Measurements from ENCODE around the gene PRTFDC1. TPM values are rescaled to one million over a fixed set of nuclear protein-coding genes. Genes with fewer than 3 reads are reported as not detected.
A peak's percentile ranks its signal among the peaks of the same experiment; 100 is the strongest.

The PRTFDC1 gene
- total and polyA plus RNA-seq, 2 of the 8 experiments (the other 6 are each of a cell fraction or from before 2014, with no cell fraction given), result 5.9 to 6.6 TPM

GRCh38 chr10:24929056-24929544 lies 23.3 kb downstream of the PRTFDC1 start:
- Histone ChIP-seq H3K9me3 (ENCODE audit: insufficient read depth in 2 of 2, low read depth in 1 of 2, low read length in 1 of 2) (no peaks in the 10 kb centered on the region), H3K18ac (ENCODE audit: extremely low read depth, low read length) (no peak overlapping the region), H2BK5ac (ENCODE audit: low read depth, low read length) (no peak overlapping the region), H3K4ac (replicated peaks; ENCODE audit: insufficient read length, low read depth, low read length) (no peak overlapping the region), H4K20me1 (replicated peaks in 1 of 2; ENCODE audit: control insufficient read depth in 1 of 2, insufficient read depth in 2 of 2, low read length in 2 of 2) (no peaks in the 10 kb centered on the region), H3K36me3 (ENCODE audit: control insufficient read depth in 2 of 4, insufficient read depth in 4 of 4, low read length in 3 of 4) (no peaks in the 10 kb centered on the region), H3K27ac (ENCODE audit: low read depth, low read length) (no peak overlapping the region), H2BK12ac (ENCODE audit: low read depth, low read length) (no peak overlapping the region), H3K4me3 (ENCODE audit: extremely low read depth in 1 of 4, insufficient read depth in 2 of 4, low read depth in 3 of 4, low read length in 4 of 4) (no peak overlapping the region), H2BK20ac (ENCODE audit: low read length) (no peak overlapping the region), H3K79me2 (ENCODE audit: control insufficient read depth in 1 of 2, insufficient read depth in 2 of 2, low read length in 2 of 2) (no peaks in the 10 kb centered on the region), H3K4me2 (ENCODE audit: insufficient read depth in 1 of 2, low read depth in 2 of 2, low read length in 2 of 2) (no peak overlapping the region), H3K79me1 (ENCODE audit: low read depth, low read length) (no peaks in the 10 kb centered on the region), H3K23me2 (ENCODE audit: low read depth, low read length) (no peaks in the 10 kb centered on the region; the same call in 1 of the 2 replicates), H2AFZ (ENCODE audit: low read length) (0 out of 2 replicates have a peak overlapping the region, but pooled peaks have one; percentile 85), H3K4me1 (replicated peaks in 1 of 4; ENCODE audit: control insufficient read depth in 3 of 4, insufficient read depth in 4 of 4, low read length in 3 of 4) (no peaks in the 10 kb centered on the region), H4K91ac (replicated peaks; ENCODE audit: insufficient read length, low read length) (no peak overlapping the region), H2AK5ac (ENCODE audit: low read depth, low read length) (no peak overlapping the region), H2BK15ac (ENCODE audit: low read length) (no peak overlapping the region), H3K56ac (replicated peaks; ENCODE audit: insufficient read length, low read depth, low read length) (no peak overlapping the region), H3K27me3 (replicated peaks in 1 of 4; ENCODE audit: control insufficient read depth in 3 of 4, extremely low read depth in 1 of 4, insufficient read depth in 3 of 4, low read length in 3 of 4) (no peaks in the 10 kb centered on the region), H3K23ac (ENCODE audit: insufficient read length) (no peak overlapping the region), H3K9ac (replicated peaks in 1 of 4; ENCODE audit: extremely low read depth in 1 of 4, low read depth in 3 of 4, low read length in 3 of 4) (no peak overlapping the region), H3K14ac (ENCODE audit: insufficient read length) (no peak overlapping the region), H4K5ac (ENCODE audit: insufficient read length, low read depth, low read length) (no peak overlapping the region), H2BK120ac (replicated peaks; ENCODE audit: low read depth, low read length) (no peak overlapping the region), H4K8ac (ENCODE audit: extremely low read depth, insufficient read depth, low read length) (no peak overlapping the region)
- FAIRE-seq (no peak), DNase-seq (ENCODE audit: low read depth in 1 of 2, low spot score in 2 of 2) (no peak)
- WGBS, 2 experiments (ENCODE audit: extremely low coverage in 1 of 2, insufficient coverage in 1 of 2, insufficient read length in 1 of 2, insufficient replicate concordance in 2 of 2, low coverage in 1 of 2, low lambda C conversion rate in 2 of 2, missing lambda C conversion rate in 1 of 2), result 75% methylated on average over 4 of the region's 4 CpGs; no CpG with 5 or more reads in 1 of the 2 experiments
- ChIA-PET CTCF (ENCODE audit: partially characterized antibody) (interaction anchor here (0.6 to 1.6 kb wide), 7 partner anchors 16 to 751 kb away, joined by 3 to 6 read pairs (median 3); no protein-coding TSS in a partner anchor), POLR2A (ENCODE audit: partially characterized antibody) (interaction anchor here (0.7 to 2.3 kb wide), 4 partner anchors 14 to 1580 kb away, joined by 3 to 17 read pairs (median 4); partner anchors contain the start of gene PRTFDC1)
- TF ChIP-seq PHF8 (conservative IDR thresholded peaks at IDR 0.05; ENCODE audit: low read depth, low read length) (no peak), SP1 (IDR thresholded peaks at IDR 0.05; ENCODE audit: low read depth, low read length) (no peak), CBX8 (IDR thresholded peaks at IDR 0.05; ENCODE audit: borderline replicate concordance, low read depth, low read length) (no peak), SP4 (IDR thresholded peaks at IDR 0.05; ENCODE audit: low read length) (no peak), MAX (IDR thresholded peaks at IDR 0.05) (no peak), KDM1A (IDR thresholded peaks at IDR 0.05; ENCODE audit: borderline replicate concordance, low read length) (no peak), SIN3A (conservative IDR thresholded peaks at IDR 0.05 in 1 of 2, IDR thresholded peaks at IDR 0.05 in 1 of 2; ENCODE audit: low read depth in 1 of 2, low read length in 2 of 2) (no peak), YY1 (IDR thresholded peaks at IDR 0.05; ENCODE audit: low read depth, low read length) (no peak), TEAD4 (IDR thresholded peaks at IDR 0.05; ENCODE audit: low read depth, low read length) (no peak), USF2 (IDR thresholded peaks at IDR 0.05; ENCODE audit: low read length) (no peak), E2F6 (IDR thresholded peaks at IDR 0.05) (no peak), EGR1 (IDR thresholded peaks at IDR 0.05; ENCODE audit: borderline replicate concordance, low read depth, low read length) (no peak)

Data from H1 (cell line).